Testis (tissue), 2 donors: ENCODE data around the gene LIME1.

Experiments used
- CTCF ChIP-seq, 3 experiments: fragments of 450-650 bp in 2 of 3; fragments of 200-600 bp in 1 of 3; sonication (generic) in 1 of 3; IDR thresholded peaks; one replicate each; pipeline ENCODE4 v1.5.1; 2016 to 2019; ENCODE audit warnings: antibody characterized with exemption in 3 of 3, mild to moderate bottlenecking in 2 of 3, moderate library complexity in 1 of 3
- POLR2A ChIP-seq: fragments of 450-650 bp; IDR thresholded peaks from one replicate; pipeline ENCODE4 v1.6.1; 2017; ENCODE audit warnings: antibody characterized with exemption, mild to moderate bottlenecking, moderate library complexity

GRCh38 chr20:63787749-63788148, 51.3 kb downstream of the LIME1 start:
- no peak for TF ChIP-seq CTCF (IDR thresholded peaks at IDR 0.05)
- no peak for TF ChIP-seq POLR2A
